Kidney epithelial cell (primary cell): ENCODE measurements around the gene NAV2. TPM values are rescaled to one million over a fixed set of nuclear protein-coding genes. Genes with fewer than 3 reads are reported as not detected.

Source experiments
- DNase-seq: peaks from one replicate; pipeline ENCODE4 v3.0.0-alpha.2; 2010; ENCODE audit warnings: low read depth
- H3K27me3 ChIP-seq: 2 replicates; pipeline ENCODE4 v1.6.0; 2011; ENCODE audit warnings: low read length; ENCODE audit not compliant: control insufficient read depth, insufficient read depth
- H3K36me3 ChIP-seq: 2 replicates; pipeline ENCODE4 v1.5.1; 2011; ENCODE audit warnings: low read length; ENCODE audit not compliant: control insufficient read depth, insufficient read depth
- H3K4me3 ChIP-seq: 2 replicates; pipeline ENCODE4 v1.5.1; 2011; ENCODE audit warnings: low read depth, mild to moderate bottlenecking, control low read depth, low read length
- CTCF ChIP-seq: IDR thresholded peaks from 2 replicates; pipeline ENCODE4 v1.5.1; 2011; ENCODE audit warnings: mild to moderate bottlenecking, moderate library complexity, low read length, control low read depth, inconsistent platforms; ENCODE audit not compliant: insufficient read depth, poor library complexity, severe bottlenecking
- total RNA-seq: library from RNA; depleted of rRNA; stranded (reverse); fragments of >200 nt; gene quantifications from 2 replicates; pipeline ENCODE4 v1.2.3, GENCODE V29; 2015

NAV2 gene
- total RNA-seq, 1 donor from 2014 or later, result 41.5 TPM

GRCh38 chr11:19800714-19801519, 88.3 kb downstream of the NAV2 start:
- Histone ChIP-seq H3K36me3 (no peaks in the 10 kb centered on the region), H3K27me3 (no peaks in the 10 kb centered on the region), H3K4me3 (no peak overlapping the region)
- no peak for DNase-seq
- no peak for TF ChIP-seq CTCF

GRCh38 chr11:19802773-19803293, 90.2 kb downstream of the NAV2 start:
- no peaks in the 10 kb centered on the region for H3K36me3 ChIP-seq
- no peak for DNase-seq
- no peaks in the 10 kb centered on the region for H3K27me3 ChIP-seq
- no peak for TF ChIP-seq CTCF
- no peak overlapping the region for H3K4me3 ChIP-seq

- no peak for TF ChIP-seq CTCF
- Histone ChIP-seq H3K27me3 (no peaks in the 10 kb centered on the region), H3K4me3 (no peak overlapping the region), H3K36me3 (no peaks in the 10 kb centered on the region)
- DNase-seq, result no peak
Measured at GRCh38 chr11:19803506-19803998, 90.9 kb downstream of the NAV2 start.

- no peak for TF ChIP-seq CTCF
- no peak overlapping the region for H3K4me3 ChIP-seq
- H3K36me3 ChIP-seq, result no peaks in the 10 kb centered on the region
- no peak for DNase-seq
- H3K27me3 ChIP-seq, result no peaks in the 10 kb centered on the region
Measured at GRCh38 chr11:19805376-19805775, 92.7 kb downstream of the NAV2 start.

- DNase-seq, result no peak
- no peaks in the 10 kb centered on the region for H3K27me3 ChIP-seq
- no peak overlapping the region for H3K4me3 ChIP-seq
- no peak for TF ChIP-seq CTCF
- H3K36me3 ChIP-seq, result no peaks in the 10 kb centered on the region
Measured at GRCh38 chr11:19805827-19806226, 93.2 kb downstream of the NAV2 start.
